GM04503 (cell line): ENCODE measurements around the gene MOB1A.
A peak's percentile ranks its signal among the peaks of the same experiment; 100 is the strongest.
"Not testable (repeated sequence)": the region's sequence is repeated elsewhere in the genome, so short reads cannot be mapped to it uniquely, and the experiment has no call there.

Source experiments
- DNase-seq: peaks from one replicate; pipeline ENCODE4 v3.0.0-alpha.2; 2012; ENCODE audit warnings: low read depth

Gene MOB1A

DNA sequence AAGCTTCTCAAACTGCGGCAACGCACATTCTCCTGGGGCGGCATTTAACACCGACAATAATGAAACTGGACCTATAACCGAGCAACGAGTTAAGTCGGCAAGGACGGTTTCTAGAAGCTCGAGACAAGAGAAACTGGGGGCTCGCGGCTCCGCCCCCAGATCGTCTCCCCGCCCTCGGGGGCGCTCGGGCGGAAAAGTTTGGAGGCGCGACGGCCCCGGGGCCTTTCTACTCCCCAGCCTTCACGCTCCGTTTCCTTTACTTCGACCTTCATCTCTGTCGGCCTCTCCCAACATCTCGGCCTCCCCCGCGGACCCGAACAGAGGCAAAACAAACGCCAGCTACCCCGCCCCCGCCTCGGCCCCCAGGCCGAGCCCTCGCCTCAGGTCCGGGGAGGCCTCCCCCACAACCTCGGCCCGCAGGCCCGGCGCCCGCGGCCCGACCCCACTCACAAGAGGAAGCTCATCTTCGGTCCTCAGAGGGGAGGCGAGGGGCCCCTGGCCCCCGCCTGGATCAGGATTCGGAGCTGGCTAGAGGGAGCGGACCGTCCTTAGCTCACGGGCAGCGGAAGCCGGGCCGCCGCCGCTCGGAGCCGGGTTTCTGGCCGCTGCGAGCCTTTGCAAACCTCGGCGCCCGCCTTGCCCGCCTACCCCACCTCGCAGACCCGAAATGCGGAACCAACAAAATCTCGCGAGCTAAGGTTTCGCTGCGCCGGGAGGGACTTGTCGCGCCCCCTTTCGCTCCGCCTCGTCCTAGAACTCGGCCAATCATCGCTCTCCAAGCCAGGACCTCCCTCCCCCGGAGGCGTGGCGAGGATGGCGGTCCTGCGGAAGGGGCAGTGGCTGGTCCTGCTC, at the start of gene MOB1A:
Gene MOB1A (minus strand): TSS at position 669 of the 852 bp plus-strand sequence. CDS start 205 bp downstream, at position 464.
- DNase-seq: peak; percentile 88

DNA sequence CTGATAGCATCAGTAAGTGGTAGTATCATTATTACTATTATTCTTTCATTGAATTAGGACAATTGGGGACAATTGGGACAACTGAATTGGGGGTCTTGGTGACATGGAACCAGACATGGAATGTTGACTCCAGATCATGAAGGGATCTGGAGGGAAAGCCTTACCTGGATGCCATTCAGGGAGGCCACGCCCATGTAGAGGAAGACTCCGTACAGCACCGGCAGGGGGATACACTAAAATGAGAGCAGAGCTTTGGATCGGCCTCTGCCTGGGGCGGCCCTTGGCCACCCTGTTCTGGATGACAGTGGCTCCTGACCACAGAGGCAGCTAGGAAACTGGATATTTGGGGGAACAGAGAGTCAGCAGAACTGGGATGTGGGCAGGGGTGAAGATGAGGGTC, 49.0 kb upstream of the MOB1A start:
- no peak for DNase-seq

DNA sequence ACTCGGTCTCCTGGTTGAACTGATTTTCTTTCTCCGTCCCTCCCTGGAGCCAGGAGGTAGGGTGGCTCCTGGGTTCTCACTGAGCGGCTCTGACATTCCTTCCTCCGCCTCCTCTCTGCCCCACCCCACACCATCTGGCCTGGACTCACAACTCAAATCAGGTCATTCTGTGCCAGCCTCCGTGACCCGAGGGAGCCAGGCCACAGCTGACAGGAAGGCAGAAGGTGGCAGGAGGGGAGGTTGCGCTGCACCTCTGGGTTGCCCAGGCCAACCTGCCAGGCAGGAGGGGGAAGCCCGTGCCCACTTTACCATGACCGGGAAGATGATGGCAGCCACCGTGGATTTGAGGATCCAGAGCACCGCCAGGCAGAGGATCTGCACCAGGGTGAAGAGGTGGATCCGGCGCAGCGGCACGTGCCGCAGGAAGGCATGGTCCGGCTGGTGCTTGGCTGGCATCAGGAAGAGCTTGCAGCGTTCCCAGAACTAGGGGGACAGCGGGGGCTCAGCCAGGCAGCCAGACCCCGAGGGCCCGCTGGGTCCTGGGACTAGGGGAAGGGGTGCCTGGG, 48.1 kb upstream of the MOB1A start:
- DNase-seq: no peak

DNA sequence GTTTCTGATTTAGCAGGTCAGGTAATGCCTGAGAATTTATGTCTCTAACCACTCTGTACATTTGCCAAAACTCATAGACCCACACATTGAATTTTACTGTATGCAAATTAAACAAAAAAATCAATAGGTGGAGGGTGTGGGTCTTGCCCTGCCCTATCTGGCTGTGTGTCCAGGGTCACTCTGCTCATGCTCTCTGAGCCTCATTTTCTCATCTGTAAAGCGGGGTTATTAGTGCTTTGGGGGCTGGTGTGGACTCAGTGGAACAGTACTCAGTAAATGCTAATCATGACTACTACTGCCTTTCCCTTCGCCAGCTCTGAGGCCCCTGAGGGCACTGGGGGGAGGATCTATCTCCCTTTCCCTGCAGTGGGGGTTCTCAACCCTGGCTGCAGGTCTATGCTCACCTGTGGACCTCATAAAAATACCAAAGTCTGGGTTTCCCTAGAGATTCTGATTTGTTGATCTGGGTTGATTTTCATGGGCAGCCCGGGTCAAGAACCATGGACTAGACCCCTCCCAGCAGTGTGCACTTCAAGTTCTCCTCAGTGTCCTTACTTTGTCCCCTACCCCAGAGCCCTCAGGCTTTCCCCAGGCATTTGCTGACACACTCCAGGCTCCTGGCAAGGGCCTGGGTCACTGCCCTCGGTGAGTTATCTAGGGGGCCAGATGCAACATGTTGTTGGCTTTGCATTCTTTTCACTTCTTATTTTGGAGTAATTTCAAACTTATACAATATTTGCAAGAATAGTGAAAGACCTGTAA, 47.2 kb upstream of the MOB1A start:
- DNase-seq: no peak

DNA sequence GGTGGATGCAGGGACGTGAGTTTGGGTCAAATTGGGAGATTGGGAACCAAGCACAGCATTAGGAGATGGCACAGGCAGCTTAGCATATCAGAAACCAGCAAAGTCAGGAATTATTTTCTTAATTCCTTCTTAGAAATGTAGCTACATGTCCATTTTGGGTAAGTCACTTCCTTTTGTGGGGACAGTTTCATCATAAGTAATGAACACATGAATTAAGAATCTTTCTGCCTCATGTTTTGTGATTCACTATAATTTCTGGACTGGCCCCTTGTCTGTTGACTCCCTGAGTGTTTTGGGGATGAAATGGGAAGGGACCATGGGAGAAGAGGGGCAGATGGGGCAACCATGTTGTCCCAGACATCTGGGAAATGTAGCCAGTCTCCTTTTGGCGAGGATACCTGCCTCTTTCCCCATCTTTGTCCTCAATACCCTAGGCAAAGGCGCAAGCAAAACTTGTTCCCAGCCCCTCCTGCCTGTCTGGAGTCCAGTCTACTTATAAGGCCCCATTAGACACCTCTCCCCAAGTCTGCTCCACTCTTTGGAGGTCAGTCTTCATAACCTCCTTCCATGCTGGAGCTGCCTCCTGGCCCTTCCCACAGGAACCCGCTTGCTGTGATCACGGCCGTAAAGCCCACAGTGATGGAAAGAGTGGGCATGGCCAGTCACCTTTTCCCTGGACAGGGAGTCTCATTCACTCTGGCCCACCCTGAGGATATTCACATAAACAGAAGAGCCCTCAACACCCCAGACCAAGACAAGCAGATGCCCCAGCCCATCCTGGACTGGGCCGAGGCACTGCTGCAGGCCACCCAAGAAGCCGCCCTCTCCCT, 45.5 kb upstream of the MOB1A start:
- no peak for DNase-seq

DNA sequence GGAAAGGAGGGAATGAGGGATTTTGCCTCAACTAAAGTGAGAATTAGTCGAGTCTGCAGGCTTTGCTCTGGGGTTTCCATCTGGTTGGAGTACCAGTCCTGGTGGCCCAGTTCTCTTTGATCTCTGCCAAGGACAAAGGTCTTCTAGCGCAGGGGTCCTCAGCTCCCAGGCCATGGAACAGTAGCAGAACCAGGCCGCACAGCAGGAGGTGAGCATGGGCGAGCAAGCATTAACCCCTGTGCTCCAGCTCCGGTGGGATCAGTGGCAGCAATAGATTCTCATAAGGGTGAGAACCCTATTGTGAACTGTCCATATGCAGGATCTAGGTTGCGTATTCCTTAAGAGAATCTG, 43.6 kb upstream of the MOB1A start:
- DNase-seq: no peak

DNA sequence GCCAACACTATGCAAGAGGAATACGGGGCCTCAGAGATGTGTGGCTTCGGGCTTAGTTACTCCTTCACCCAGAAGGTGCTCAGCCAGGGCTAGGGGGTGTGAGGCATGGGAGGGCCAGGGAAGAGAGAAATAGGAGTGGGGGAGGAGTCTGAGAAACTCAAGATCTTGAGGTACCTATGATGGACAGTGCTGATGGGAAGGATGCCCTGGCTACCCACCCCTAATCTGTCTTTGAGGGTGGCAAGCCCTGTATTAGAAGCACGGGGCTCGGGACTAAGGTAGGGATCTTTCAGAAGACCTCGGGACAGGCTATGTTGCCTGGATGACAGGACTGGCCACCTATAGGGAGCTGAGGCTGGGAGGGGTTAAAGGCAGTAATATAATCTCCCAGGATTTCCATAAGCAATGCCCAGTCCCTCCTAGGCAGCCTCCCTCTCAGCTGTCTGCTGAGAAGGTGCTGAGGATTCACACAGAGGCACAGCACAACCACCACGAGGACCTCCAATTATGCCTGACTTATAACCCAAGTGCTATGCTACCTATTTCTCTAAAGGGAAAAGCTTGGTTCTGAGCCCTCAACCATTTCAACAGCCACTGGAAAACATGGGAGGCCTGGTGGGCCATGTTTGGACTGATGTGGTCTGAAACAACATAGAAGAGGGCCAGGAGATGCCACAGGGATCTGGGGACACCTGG, 43.1 kb upstream of the MOB1A start:
- DNase-seq: no peak

DNA sequence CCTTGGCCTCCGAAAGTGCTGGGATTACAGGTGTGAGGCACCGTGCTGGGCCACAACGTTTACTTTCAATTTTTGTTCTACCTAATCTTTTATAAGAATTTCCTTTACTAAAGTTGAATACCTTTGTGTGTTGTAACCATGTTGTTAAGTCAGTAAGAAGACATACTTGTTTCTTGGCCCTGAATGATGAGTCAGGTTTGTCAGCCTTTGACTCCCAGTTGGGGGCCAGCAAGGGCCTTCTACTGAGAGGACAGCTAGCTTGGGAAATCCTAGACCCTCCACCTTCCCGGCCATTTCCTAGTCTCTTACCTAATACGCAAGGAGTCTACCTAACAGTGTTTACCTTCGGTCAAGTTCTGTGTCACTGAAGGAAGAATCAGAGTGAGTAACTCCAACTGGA, 42.4 kb upstream of the MOB1A start:
- no peak for DNase-seq

DNA sequence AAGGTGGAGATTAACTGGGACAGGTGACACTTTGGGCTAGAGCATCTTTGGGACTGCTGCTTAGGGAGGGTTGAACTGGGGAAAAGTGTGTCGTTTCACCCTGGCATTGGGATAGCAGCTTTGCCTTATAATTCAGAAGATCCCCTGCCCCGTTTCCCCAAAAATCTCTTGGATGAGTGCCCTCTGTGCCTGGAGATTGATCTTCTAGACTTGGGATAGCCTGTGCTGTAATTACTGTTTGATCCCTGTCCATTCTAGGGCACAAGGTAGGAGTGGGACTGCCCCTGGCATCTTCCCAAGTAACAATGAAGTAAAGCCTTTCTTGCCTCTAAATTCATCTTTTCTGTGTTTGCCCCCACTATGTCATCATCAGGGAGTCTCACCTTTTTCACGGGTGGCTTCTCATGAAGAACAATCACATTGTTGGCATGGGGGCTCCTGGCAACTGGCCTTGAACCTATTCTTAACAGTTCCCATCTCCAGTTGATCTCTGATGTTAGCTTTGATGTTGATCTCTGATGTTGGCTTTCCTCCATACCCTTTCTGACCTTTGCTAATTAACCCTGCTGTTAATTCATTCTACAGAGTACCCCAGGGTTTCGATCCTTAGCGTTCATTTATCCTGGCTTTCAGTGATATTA, 41.3 kb upstream of the MOB1A start:
- DNase-seq: no peak

DNA sequence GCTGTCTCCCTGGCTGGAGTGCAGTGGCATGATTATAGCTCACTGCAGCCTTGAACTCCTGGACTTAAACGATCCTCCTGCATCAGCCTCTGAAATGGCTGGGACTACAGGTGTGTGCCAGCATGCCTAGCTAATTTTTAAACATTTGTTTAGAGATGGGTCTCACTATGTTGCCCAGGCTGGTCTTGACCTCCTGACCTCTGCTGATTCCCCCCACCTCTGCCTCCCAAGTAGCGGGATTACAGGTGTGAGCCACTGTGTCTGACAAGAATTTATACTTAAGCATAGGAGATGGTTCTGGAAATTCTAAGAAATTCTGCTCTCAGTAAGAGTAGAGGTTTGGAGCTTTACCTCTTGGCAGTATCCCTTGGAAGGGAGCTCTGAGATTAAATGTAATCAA, 38.0 kb upstream of the MOB1A start:
- DNase-seq: no peak

DNA sequence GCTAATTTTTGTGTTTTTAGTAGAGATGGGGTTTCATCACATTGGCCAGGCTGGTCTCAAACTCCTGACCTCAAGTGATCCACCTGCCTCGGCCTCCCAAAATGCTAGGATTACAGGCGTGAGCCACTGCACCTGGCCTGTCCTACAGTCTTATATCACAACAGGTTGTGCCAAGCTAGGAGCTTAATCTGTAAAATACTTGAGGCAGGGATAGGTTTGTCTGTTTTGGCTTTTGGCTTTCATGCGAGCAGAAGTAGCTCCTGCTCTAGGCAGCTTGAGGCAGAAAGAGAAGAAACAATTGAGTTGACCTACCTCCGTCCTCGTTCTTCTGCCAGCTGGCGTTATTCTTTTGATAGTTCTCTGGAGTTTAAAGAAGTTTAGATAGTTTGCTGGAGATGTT, 37.1 kb upstream of the MOB1A start:
- not testable (repeated sequence) for DNase-seq

DNA sequence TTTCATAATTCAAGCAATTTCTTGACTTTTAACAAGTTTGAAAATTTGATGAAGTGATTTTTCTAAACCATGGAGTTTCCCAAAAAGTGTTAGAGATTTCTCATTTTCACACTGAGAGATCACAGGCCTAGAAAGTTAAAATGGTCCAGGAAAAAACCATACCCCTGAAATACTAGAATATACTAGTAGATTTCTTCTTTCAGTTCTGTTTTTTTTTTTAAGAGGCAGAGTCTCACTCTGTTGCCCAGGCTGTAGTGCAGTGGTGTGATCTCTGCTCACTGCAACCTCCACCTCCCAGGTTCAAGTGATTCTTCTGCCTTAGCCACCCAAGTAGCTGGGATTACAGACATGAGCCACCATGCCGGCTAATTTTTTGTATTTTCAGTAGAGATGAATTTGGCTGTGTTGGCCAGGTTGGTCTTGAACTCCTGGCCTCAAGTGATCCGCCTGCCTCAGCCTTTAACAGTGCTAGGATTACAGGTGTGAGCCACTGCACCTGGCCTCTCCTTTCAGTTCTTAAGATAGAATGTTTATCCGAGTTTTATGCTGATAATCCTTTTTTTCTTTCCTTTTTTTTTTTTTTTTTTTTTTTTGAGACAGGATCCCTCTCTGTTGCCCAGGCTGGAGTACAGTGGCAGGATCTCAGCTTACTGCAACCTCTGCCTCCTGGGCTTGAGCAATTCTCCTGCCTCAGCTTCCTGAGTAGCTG, 34.2 kb upstream of the MOB1A start:
- no peak for DNase-seq

DNA sequence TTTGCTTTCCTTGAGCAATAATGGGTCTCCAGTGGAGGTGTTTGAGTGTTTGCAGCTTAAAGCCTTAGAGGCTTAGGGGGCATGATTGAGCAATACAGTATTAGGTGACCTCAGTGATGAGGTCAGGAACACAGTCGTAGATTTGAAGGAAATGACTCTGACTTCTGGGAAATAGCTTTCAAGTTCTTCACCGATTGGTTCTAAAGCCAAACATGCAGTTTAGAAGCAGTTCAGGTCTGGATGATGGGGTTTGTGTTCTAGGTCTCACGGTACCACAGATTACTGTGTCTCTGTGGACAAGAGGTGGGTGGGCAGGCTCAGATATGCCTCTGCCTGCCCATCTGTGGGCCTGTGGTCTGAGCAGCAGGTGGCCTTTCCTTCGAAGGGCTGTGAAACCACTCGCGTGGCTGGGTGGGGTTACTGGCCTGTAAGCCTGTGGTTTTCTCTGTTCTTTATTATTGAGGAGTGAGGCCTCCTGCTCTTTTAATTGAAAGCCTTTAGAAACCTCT, 27.6 kb upstream of the MOB1A start:
- peak; percentile 31 for DNase-seq

DNA sequence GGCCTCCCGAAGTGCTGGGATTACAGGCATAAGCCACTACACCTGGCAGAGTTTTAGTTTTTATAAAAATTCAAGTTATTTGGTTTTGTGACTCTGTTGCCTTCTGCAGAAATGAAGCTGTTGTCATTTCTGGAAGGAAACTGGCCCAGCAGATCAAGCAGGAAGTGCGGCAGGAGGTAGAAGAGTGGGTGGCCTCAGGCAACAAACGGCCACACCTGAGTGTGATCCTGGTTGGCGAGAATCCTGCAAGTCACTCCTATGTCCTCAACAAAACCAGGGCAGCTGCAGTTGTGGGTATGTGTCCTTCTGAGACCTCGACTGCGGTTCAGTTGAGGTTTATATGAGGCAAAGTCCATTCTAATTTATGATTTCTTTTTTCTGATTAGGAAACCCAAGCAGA, 26.9 kb upstream of the MOB1A start:
- no peak for DNase-seq

DNA sequence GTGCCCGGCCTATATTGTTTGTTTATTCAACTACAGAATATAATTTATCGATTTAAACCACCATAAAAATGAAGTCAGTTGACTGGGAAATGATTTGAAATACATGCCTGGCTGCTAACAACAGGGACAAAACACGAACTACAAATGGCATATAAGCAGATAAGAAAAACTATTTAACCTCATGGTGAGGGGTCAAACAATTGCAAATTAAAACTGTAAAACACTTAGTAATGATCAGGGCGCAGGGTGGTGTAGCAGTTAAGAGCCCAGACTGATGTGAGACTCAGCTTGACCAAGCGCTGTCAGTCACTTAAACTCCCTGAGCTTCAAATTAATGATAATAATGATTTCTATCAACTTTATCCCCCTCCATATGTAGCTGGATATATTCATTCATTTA, 26.4 kb upstream of the MOB1A start:
- DNase-seq: no peak

DNA sequence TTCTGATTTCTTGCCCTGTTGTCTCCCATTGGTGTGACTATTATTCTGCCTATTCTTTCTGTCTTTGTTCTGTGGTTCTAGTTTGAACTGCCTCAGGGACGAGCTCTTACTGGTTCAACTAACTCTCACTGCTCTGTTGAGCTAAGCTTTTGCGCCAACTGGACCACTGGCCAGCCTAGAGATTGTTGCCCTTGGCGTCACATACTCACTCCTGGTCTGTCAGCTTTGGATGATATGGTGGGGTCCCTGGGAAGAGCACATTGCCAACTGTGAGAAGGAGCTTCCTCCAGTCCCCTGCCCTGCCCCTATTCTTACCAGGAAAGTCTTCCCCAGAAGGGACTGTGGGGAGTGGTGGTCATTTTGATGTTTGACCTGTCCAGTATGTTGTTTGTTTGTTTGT, 25.8 kb upstream of the MOB1A start:
- no peak for DNase-seq

DNA sequence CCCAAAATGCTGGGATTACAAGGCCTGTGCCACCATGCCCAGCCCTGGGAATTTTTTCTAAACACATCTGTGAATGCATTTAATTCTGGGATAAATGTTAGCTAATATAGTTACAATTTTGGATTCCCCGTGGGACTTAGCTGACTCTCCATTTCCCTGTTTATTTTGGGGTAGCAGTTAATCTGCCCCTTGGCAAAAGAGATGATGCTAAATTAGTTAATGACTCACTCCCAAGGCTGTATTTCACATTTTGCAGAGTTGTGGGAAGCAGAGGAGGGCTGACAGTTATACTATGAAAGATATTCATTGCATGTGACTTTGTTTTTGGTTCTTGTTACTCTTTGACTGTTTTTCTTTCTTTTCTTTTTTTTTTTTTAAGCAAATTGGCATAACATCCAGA, 22.9 kb upstream of the MOB1A start:
- peak; percentile 85 for DNase-seq

DNA sequence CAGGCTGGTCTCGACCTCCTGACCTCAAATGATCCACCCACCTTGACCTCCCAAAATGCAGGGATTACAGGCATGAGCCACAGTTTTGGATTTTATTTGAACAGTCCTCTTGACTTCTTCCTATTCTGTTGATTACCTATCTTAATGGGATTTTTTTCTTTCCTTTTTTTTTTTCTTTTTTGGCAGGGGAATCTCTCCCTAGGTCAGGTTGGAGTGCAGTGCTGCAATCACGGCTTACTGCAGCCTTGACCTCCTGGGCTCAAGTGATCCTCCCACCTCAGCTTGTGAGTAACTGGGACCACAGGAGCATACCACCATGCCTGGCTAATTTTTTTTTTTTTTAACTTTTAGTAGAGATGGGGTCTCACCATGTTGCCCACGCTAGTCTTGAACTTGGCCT, 22.5 kb upstream of the MOB1A start:
- no peak for DNase-seq

DNA sequence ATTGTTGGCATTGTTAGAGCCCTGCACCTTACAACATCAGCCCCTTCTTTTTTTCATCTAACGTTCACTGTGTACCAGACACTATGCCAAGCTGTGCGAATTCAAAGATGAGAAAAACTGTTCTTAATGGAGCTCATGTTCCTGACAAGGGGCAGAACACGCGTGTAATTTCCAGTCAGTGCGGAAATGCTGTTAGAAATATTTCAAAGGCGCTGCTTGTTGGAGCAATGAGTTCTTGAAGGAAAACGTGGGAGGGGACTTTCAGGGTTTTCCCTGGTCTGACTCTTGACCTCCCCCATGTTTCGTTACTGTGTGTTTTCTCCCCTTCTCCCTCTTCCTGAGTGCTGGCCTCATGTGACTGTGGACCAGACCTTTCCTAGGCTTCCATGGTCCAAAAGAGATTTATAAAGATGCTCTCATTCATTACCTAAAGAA, 21.2 kb upstream of the MOB1A start:
- DNase-seq: no peak

DNA sequence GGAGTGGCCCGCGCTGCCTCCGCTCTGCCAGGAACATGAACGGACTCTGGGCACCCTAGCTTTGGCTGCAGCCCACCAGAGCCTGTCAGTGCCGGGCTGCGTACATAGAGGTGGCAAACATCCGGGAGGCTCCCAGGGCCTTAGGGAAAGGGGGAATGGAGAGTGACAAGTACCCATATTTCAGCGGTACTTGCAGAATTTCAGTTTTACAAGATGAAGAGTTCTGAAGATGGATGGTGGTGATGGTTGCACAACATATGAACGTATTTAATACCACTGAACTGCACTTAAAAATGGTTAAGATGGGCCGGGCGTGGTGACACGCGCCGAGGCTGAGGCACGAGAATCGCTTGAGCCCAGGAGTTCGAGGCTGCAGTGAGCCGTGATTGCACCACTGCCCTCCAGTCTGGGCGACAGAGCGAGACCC, 20.6 kb upstream of the MOB1A start:
- DNase-seq: no peak
